PC-9 (cell line): Measurements from ENCODE around the gene PFKFB3. TPM values are rescaled to one million over a fixed set of nuclear protein-coding genes. Genes with fewer than 3 reads are reported as not detected.

Experiments
- BruUV-seq: library from RNA; stranded (reverse); fragments of 400-500 nt; replicated peaks from 2 replicates; lab custom pipeline; 2021; lab: Mats Ljungman, UMichigan
- CTCF ChIA-PET: fragments of 300-600 bp; sonication (Branson Sonifier 250); formaldehyde crosslinking; loops from one replicate; lab custom pipeline; 2022; ENCODE audit warnings: antibody characterized with exemption; lab: Charles Lee
- POLR2A ChIA-PET: fragments of 300-600 bp; sonication (Branson Sonifier 250); formaldehyde crosslinking; loops from one replicate; lab custom pipeline; 2022; ENCODE audit warnings: antibody characterized with exemption; ENCODE audit not compliant: unreplicated experiment; lab: Charles Lee
- DNase-seq, 2 experiments: peaks; one replicate each; pipeline versions ENCODE4 v3.0.0 to v3.0.0-alpha.2; 2015 to 2022; ENCODE audit warnings: mixed read lengths in 1 of 2
- H2AFZ ChIP-seq: fragments of 200-600 bp; sonication (generic); 2 replicates; pipeline ENCODE4 v1.8.1; 2017; ENCODE audit warnings: antibody characterized with exemption
- H3F3A ChIP-seq: fragments of 200-600 bp; sonication (generic); 2 replicates; pipeline ENCODE4 v1.8.1; 2017; ENCODE audit warnings: antibody characterized with exemption, mild to moderate bottlenecking, low read depth; ENCODE audit not compliant: insufficient read depth
- H3K27ac ChIP-seq: fragments of 200-600 bp; sonication (generic); 2 replicates; pipeline ENCODE4 v1.6.1; 2016; ENCODE audit warnings: mixed run types
- H3K27me3 ChIP-seq: fragments of 200-600 bp; sonication (generic); 2 replicates; pipeline ENCODE4 v1.6.1; 2016; ENCODE audit warnings: low read depth, mixed run types; ENCODE audit not compliant: insufficient read depth
- H3K36me3 ChIP-seq: fragments of 200-600 bp; sonication (generic); 2 replicates; pipeline ENCODE4 v1.6.1; 2016; ENCODE audit warnings: low read depth, mixed run types
- H3K4me1 ChIP-seq: fragments of 200-600 bp; sonication (generic); replicated peaks from 2 replicates; pipeline ENCODE4 v1.6.1; 2016; ENCODE audit warnings: mixed run types; ENCODE audit not compliant: insufficient read depth
- H3K4me2 ChIP-seq: fragments of 200-600 bp; sonication (generic); 2 replicates; pipeline ENCODE4 v1.6.1; 2017; ENCODE audit warnings: mixed run types
- H3K4me3 ChIP-seq: fragments of 200-600 bp; sonication (generic); 2 replicates; pipeline ENCODE4 v1.6.1; 2016; ENCODE audit warnings: mixed run types
- H3K79me2 ChIP-seq: fragments of 200-600 bp; sonication (generic); 2 replicates; pipeline ENCODE4 v1.6.1; 2017; ENCODE audit warnings: low read depth, mixed run types
- H3K9me2 ChIP-seq: fragments of 200-600 bp; sonication (generic); 2 replicates; pipeline ENCODE4 v1.8.1; 2017; ENCODE audit warnings: mild to moderate bottlenecking; ENCODE audit not compliant: insufficient read depth
- H3K9me3 ChIP-seq: fragments of 200-600 bp; sonication (generic); 2 replicates; pipeline ENCODE4 v1.8.1; 2016; ENCODE audit warnings: low read depth; ENCODE audit not compliant: insufficient read depth
- H4K20me1 ChIP-seq: fragments of 200-600 bp; sonication (generic); 2 replicates; pipeline ENCODE4 v1.8.1; 2017; ENCODE audit not compliant: insufficient read depth
- CTCF ChIP-seq: fragments of 200-600 bp; sonication (generic); conservative IDR thresholded peaks from 2 replicates; pipeline ENCODE4 v1.6.1; 2017; ENCODE audit warnings: mixed run types, antibody characterized with exemption, mild to moderate bottlenecking, moderate library complexity
- EZH2 ChIP-seq: fragments of 200-600 bp; sonication (generic); IDR thresholded peaks from 2 replicates; pipeline ENCODE4 v1.8.0; 2017; ENCODE audit warnings: antibody characterized with exemption, low read depth
- intact Hi-C: fragments of 100-400 bp; cut with micrococcal nuclease; formaldehyde crosslinking; loops from one replicate; pipeline ENCODE4 v1.10.0; 2022; ENCODE audit not compliant: unreplicated experiment
- total RNA-seq: library from RNA; stranded (reverse); gene quantifications from 2 replicates; pipeline ENCODE4 v1.2.3, GENCODE V29; 2021

Gene PFKFB3
- total RNA-seq, 1 experiment from 2014 or later, result 37.8 TPM

- Histone ChIP-seq H3K27ac (no peak overlapping the region), H3K36me3 (no peaks in the 10 kb centered on the region), H2AFZ (no peak overlapping the region), H3K4me3 (no peak overlapping the region), H3K9me2 (no peaks in the 10 kb centered on the region), H3K27me3 (no peaks in the 10 kb centered on the region), H3K4me1 (no peaks in the 10 kb centered on the region), H3K4me2 (no peak overlapping the region), H3K79me2 (no peaks in the 10 kb centered on the region), H3K9me3 (no peaks in the 10 kb centered on the region), H4K20me1 (peaks cover 3% of the 10 kb centered on the region), H3F3A (no peaks in the 10 kb centered on the region)
- POLR2A ChIA-PET, result no interaction called here
- no TSS peak for BruUV-seq
- intact Hi-C loops, result no loop called here
- no peak for DNase-seq
- TF ChIP-seq CTCF (no peak), EZH2 (no peak)
- CTCF ChIA-PET, result no interaction called here
These were observed 26.0 kb upstream of the PFKFB3 start for GRCh38 chr10:6176691-6177231.

DNA sequence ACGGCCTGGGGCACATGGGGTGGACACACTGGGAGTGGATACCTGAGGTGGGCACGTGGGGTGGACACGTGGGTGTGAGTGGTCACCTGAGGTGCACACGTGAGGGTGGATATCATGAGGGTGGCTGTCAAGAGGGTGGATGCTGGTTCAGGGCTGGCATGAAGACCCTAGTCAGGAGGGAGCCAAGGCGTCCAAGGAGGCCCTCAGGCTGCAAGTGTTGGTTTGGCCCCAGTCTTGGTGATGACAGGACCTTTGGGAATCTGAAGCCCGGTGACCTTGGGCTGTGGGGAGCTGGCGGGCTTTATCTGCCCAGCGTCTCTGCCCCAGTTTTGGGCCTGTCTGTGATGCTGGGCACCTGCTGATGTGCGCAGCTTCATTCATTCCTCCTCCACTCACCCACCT, 24.9 kb upstream of the PFKFB3 start:
- Histone ChIP-seq H3K4me3 (no peak overlapping the region), H3K9me2 (no peaks in the 10 kb centered on the region), H3K36me3 (no peaks in the 10 kb centered on the region), H3K4me2 (no peak overlapping the region), H3K27me3 (no peaks in the 10 kb centered on the region), H2AFZ (no peak overlapping the region), H3K9me3 (no peaks in the 10 kb centered on the region), H3K27ac (no peak overlapping the region), H3K79me2 (no peaks in the 10 kb centered on the region), H3F3A (no peaks in the 10 kb centered on the region), H3K4me1 (no peaks in the 10 kb centered on the region), H4K20me1 (no peaks in the 10 kb centered on the region; the same call in 1 of the 2 replicates)
- BruUV-seq, result no TSS peak
- intact Hi-C loops, result no loop called here
- ChIA-PET POLR2A (no interaction called here), CTCF (no interaction called here)
- TF ChIP-seq CTCF (no peak), EZH2 (no peak)
- no peak for DNase-seq

DNA sequence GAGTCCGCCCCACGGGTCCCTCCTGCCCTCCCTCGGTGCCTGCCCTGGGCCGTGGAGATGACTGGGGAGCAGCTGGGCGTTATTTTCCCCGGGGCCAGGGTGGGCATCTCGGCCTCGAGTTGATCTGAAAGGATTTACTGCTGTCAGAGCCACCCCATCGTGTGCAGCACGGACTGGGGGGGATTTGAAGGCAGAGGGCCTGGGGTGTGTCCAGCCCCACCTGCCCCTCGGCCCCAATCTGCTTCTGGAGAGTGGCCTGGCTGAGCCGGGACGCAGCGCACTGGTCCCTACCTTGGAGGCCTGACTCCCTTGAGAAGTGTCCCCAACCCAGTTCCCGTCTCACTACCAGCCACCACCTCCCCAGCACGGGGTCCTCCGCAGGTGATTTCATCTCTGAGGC, 24.2 kb upstream of the PFKFB3 start:
- CTCF ChIA-PET, result no interaction called here
- Histone ChIP-seq H3K4me2 (no peak overlapping the region), H3K4me3 (no peak overlapping the region), H3K27ac (no peak overlapping the region), H3K4me1 (no peaks in the 10 kb centered on the region), H3F3A (no peaks in the 10 kb centered on the region), H3K9me2 (no peaks in the 10 kb centered on the region), H3K79me2 (no peaks in the 10 kb centered on the region), H2AFZ (no peak overlapping the region), H4K20me1 (no peaks in the 10 kb centered on the region; the same call in 1 of the 2 replicates), H3K36me3 (no peaks in the 10 kb centered on the region), H3K9me3 (no peaks in the 10 kb centered on the region), H3K27me3 (no peaks in the 10 kb centered on the region)
- DNase-seq, result no peak
- TF ChIP-seq EZH2, result no peak
- TF ChIP-seq CTCF, result no peak
- BruUV-seq, result no TSS peak
- POLR2A ChIA-PET, result interaction anchor here (0.6 kb wide), 1 partner anchor 189 kb away, joined by 6 read pairs; no protein-coding TSS in a partner anchor
- intact Hi-C loops, result no loop called here
